AG10803 (cell line): ENCODE measurements around the gene IGF1.

Experiments used
- DNase-seq: peaks from one replicate; pipeline ENCODE4 v3.0.0; 2010; ENCODE audit warnings: low read depth
- H3K4me3 ChIP-seq: 2 replicates; pipeline ENCODE4 v1.5.1; 2011; ENCODE audit warnings: mild to moderate bottlenecking, low read length, control low read depth
- CTCF ChIP-seq: conservative IDR thresholded peaks from 2 replicates; pipeline ENCODE4 v1.5.1; 2011; ENCODE audit warnings: mild to moderate bottlenecking, low read length, control low read depth, inconsistent platforms

IGF1 gene

GRCh38 chr12:102514696-102515095 lies 34.3 kb upstream of the IGF1 start:
- DNase-seq: no peak
- TF ChIP-seq CTCF: no peak
- H3K4me3 ChIP-seq: no peak overlapping the region

- TF ChIP-seq CTCF: peak; percentile 46
- no peak overlapping the region for H3K4me3 ChIP-seq
- peak; percentile 21 for DNase-seq
Observed at GRCh38 chr12:102513739-102514138, 33.4 kb upstream of the IGF1 start.

- DNase-seq: no peak
- no peak for TF ChIP-seq CTCF
- no peak overlapping the region for H3K4me3 ChIP-seq
Observed at GRCh38 chr12:102513272-102513671, 32.9 kb upstream of the IGF1 start.

GRCh38 chr12:102512523-102512922 lies 32.2 kb upstream of the IGF1 start:
- no peak for TF ChIP-seq CTCF
- H3K4me3 ChIP-seq: no peak overlapping the region
- no peak for DNase-seq

- no peak for DNase-seq
- H3K4me3 ChIP-seq: no peak overlapping the region
- TF ChIP-seq CTCF: no peak
Observed at GRCh38 chr12:102511575-102511974, 31.2 kb upstream of the IGF1 start.

- H3K4me3 ChIP-seq: no peak overlapping the region
- TF ChIP-seq CTCF: no peak
- no peak for DNase-seq
Observed at GRCh38 chr12:102510463-102510862, 30.1 kb upstream of the IGF1 start.

GRCh38 chr12:102510031-102510430 lies 29.7 kb upstream of the IGF1 start:
- no peak for DNase-seq
- no peak overlapping the region for H3K4me3 ChIP-seq
- no peak for TF ChIP-seq CTCF
